HEK293 (cell line): Measurements from ENCODE around the gene EFCAB8.

ENCODE experiments used
- CTCF ChIA-PET: fragments of 350-600 bp; formaldehyde crosslinking; extraction: SDS; loops from one replicate; lab custom pipeline; 2021; ENCODE audit warnings: antibody characterized with exemption; lab: Yijun Ruan, JAX
- POLR2A ChIA-PET: fragments of 300-600 bp; formaldehyde crosslinking; extraction: SDS; loops from one replicate; lab custom pipeline; 2020; ENCODE audit warnings: antibody characterized with exemption, inconsistent platforms; lab: Yijun Ruan, JAX
- H3K27ac ChIP-seq: fragments of 200-500 bp; sonication (Bioruptor generic); 2 replicates; pipeline ENCODE4 v1.5.1; 2014; ENCODE audit warnings: low read depth, low read length, control low read depth, inconsistent platforms; ENCODE audit errors: extremely low read depth
- H3K36me3 ChIP-seq, 2 experiments: fragments of 200-500 bp in 1 of 2; sonication (Bioruptor generic) in 1 of 2; 1 replicate in 1 of 2; 2 replicates in 1 of 2; pipeline ENCODE4 v1.5.1; 2014 to 2017; ENCODE audit warnings: inconsistent platforms in 2 of 2, low read length in 2 of 2; ENCODE audit not compliant: control insufficient read depth in 2 of 2, insufficient read depth in 1 of 2
- H3K4me1 ChIP-seq: fragments of 200-500 bp; sonication (Bioruptor generic); 2 replicates; pipeline ENCODE4 v1.5.1; 2014; ENCODE audit warnings: mild to moderate bottlenecking, low read length, inconsistent platforms; ENCODE audit not compliant: control insufficient read depth, insufficient read depth
- H3K4me3 ChIP-seq: 2 replicates; pipeline ENCODE4 v1.5.1; 2011; ENCODE audit warnings: low read depth, mild to moderate bottlenecking, control low read depth, low read length, moderate library complexity
- H3K9me3 ChIP-seq: fragments of 200-500 bp; sonication (Bioruptor generic); 2 replicates; pipeline ENCODE4 v1.5.1; 2014; ENCODE audit warnings: low read depth, low read length, inconsistent platforms; ENCODE audit not compliant: control insufficient read depth, insufficient read depth
- BCL11B ChIP-seq: fragments of 450-650 bp; formaldehyde crosslinking; IDR thresholded peaks from 2 replicates; pipeline ENCODE4 v1.5.1; 2016; ENCODE audit warnings: low read depth, missing biosample characterization, missing genetic modification characterization
- GLI2 ChIP-seq: fragments of 450-650 bp; formaldehyde crosslinking; IDR thresholded peaks from 2 replicates; pipeline ENCODE4; 2017; ENCODE audit warnings: missing biosample characterization, missing genetic modification characterization, low read depth, borderline replicate concordance
- PRDM10 ChIP-seq: fragments of 450-650 bp; formaldehyde crosslinking; IDR thresholded peaks from 2 replicates; pipeline ENCODE4 v1.5.1; 2016; ENCODE audit warnings: missing biosample characterization, missing genetic modification characterization
- ZBTB49 ChIP-seq: fragments of 450-650 bp; formaldehyde crosslinking; IDR thresholded peaks from 2 replicates; pipeline ENCODE4 v1.5.1; 2016; ENCODE audit warnings: missing biosample characterization, missing genetic modification characterization, low read depth
- ZNF132 ChIP-seq: fragments of 450-650 bp; formaldehyde crosslinking; IDR thresholded peaks from 2 replicates; pipeline ENCODE4 v1.5.1; 2017; ENCODE audit warnings: missing biosample characterization, missing genetic modification characterization, borderline replicate concordance
- ZNF138 ChIP-seq: fragments of 450-650 bp; formaldehyde crosslinking; IDR thresholded peaks from 2 replicates; pipeline ENCODE4 v1.5.1; 2016; ENCODE audit warnings: missing biosample characterization, missing genetic modification characterization, borderline replicate concordance
- ZNF426 ChIP-seq: fragments of 450-650 bp; formaldehyde crosslinking; IDR thresholded peaks from 2 replicates; pipeline ENCODE4 v1.5.1; 2017; ENCODE audit warnings: missing biosample characterization, missing genetic modification characterization, mild to moderate bottlenecking, inconsistent platforms, moderate library complexity
- ZNF76 ChIP-seq: fragments of 450-650 bp; formaldehyde crosslinking; IDR thresholded peaks from 2 replicates; pipeline ENCODE4; 2016; ENCODE audit warnings: low read depth, missing biosample characterization, missing genetic modification characterization, borderline replicate concordance
- ZNF768 ChIP-seq: fragments of 450-650 bp; formaldehyde crosslinking; IDR thresholded peaks from 2 replicates; pipeline ENCODE4 v1.5.1; 2018; ENCODE audit warnings: missing biosample characterization, mild to moderate bottlenecking, missing genetic modification characterization
- ZNF843 ChIP-seq: fragments of 450-650 bp; formaldehyde crosslinking; IDR thresholded peaks from 2 replicates; pipeline ENCODE4 v1.5.1; 2016; ENCODE audit warnings: missing biosample characterization, missing genetic modification characterization
- TF ChIP-seq, protein P1 (sequence below): fragments of 450-650 bp; formaldehyde crosslinking; IDR thresholded peaks from 2 replicates; pipeline ENCODE4 v1.5.1; 2016; ENCODE audit warnings: missing biosample characterization, missing genetic modification characterization
- TF ChIP-seq, protein P2 (sequence below): fragments of 450-650 bp; IDR thresholded peaks from 2 replicates; pipeline ENCODE4 v1.5.1; 2018; ENCODE audit warnings: missing biosample characterization, mild to moderate bottlenecking, missing genetic modification characterization
- TF ChIP-seq, protein P3 (sequence below): fragments of 450-650 bp; formaldehyde crosslinking; IDR thresholded peaks from 2 replicates; pipeline ENCODE4 v1.5.1; 2016; ENCODE audit warnings: missing biosample characterization, missing genetic modification characterization

EFCAB8 gene

GRCh38 chr20:32889281-32889680, 30.6 kb downstream of the EFCAB8 start:
- no peak for TF ChIP-seq GLI2 (tag by site-specific recombination)
- TF ChIP-seq ZBTB49 (tag by site-specific recombination), result no peak
- no peak for TF ChIP-seq PRDM10 (tag by site-specific recombination)
- no peak for TF ChIP-seq ZNF76 (tag by site-specific recombination)
- no peak for TF ChIP-seq ZNF138
- no peak for TF ChIP-seq ZNF132
- TF ChIP-seq, protein P1, sequence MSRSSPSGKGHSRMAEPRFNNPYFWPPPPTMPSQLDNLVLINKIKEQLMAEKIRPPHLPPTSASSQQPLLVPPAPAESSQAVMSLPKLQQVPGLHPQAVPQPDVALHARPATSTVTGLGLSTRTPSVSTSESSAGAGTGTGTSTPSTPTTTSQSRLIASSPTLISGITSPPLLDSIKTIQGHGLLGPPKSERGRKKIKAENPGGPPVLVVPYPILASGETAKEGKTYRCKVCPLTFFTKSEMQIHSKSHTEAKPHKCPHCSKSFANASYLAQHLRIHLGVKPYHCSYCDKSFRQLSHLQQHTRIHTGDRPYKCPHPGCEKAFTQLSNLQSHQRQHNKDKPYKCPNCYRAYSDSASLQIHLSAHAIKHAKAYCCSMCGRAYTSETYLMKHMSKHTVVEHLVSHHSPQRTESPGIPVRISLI (tag by site-specific recombination), result no peak
- TF ChIP-seq BCL11B (tag by site-specific recombination), result no peak
- TF ChIP-seq, protein P2, sequence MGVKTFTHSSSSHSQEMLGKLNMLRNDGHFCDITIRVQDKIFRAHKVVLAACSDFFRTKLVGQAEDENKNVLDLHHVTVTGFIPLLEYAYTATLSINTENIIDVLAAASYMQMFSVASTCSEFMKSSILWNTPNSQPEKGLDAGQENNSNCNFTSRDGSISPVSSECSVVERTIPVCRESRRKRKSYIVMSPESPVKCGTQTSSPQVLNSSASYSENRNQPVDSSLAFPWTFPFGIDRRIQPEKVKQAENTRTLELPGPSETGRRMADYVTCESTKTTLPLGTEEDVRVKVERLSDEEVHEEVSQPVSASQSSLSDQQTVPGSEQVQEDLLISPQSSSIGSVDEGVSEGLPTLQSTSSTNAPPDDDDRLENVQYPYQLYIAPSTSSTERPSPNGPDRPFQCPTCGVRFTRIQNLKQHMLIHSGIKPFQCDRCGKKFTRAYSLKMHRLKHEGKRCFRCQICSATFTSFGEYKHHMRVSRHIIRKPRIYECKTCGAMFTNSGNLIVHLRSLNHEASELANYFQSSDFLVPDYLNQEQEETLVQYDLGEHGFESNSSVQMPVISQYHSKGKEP, result no peak
- no peak for TF ChIP-seq ZNF843 (tag by site-specific recombination)
- TF ChIP-seq, protein P3, sequence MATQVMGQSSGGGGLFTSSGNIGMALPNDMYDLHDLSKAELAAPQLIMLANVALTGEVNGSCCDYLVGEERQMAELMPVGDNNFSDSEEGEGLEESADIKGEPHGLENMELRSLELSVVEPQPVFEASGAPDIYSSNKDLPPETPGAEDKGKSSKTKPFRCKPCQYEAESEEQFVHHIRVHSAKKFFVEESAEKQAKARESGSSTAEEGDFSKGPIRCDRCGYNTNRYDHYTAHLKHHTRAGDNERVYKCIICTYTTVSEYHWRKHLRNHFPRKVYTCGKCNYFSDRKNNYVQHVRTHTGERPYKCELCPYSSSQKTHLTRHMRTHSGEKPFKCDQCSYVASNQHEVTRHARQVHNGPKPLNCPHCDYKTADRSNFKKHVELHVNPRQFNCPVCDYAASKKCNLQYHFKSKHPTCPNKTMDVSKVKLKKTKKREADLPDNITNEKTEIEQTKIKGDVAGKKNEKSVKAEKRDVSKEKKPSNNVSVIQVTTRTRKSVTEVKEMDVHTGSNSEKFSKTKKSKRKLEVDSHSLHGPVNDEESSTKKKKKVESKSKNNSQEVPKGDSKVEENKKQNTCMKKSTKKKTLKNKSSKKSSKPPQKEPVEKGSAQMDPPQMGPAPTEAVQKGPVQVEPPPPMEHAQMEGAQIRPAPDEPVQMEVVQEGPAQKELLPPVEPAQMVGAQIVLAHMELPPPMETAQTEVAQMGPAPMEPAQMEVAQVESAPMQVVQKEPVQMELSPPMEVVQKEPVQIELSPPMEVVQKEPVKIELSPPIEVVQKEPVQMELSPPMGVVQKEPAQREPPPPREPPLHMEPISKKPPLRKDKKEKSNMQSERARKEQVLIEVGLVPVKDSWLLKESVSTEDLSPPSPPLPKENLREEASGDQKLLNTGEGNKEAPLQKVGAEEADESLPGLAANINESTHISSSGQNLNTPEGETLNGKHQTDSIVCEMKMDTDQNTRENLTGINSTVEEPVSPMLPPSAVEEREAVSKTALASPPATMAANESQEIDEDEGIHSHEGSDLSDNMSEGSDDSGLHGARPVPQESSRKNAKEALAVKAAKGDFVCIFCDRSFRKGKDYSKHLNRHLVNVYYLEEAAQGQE (tag by site-specific recombination), result no peak
- no peak for TF ChIP-seq ZNF768
- no peak for TF ChIP-seq ZNF426 (tag by site-specific recombination)
- no peak overlapping the region for H3K27ac ChIP-seq
- ChIA-PET CTCF (interaction anchor here (0.7 kb wide), 1 partner anchor 154 kb away, joined by 3 read pairs; no protein-coding TSS in a partner anchor), POLR2A (no interaction called here)
- H3K4me3 ChIP-seq, result no peak overlapping the region
- no peaks in the 10 kb centered on the region for H3K36me3 ChIP-seq
- no peaks in the 10 kb centered on the region for H3K9me3 ChIP-seq
- no peaks in the 10 kb centered on the region for H3K4me1 ChIP-seq
